Gastrocnemius medialis (tissue), 4 donors: Measurements from ENCODE around the gene PSMD1. TPM values are rescaled to one million over a fixed set of nuclear protein-coding genes. Genes with fewer than 3 reads are reported as not detected.

Experiments used
- ATAC-seq, 2 donors: fragments of 150-250 bp; one replicate each; pipeline ENCODE4 v1.9.1; 2016
- DNase-seq, 2 donors: peaks; one replicate each; pipeline ENCODE4 v3.0.0-alpha.2; 2019
- H3K27ac ChIP-seq, 4 donors: fragments of 200-600 bp; sonication (generic); 1 replicate in 1 of 4; 2 replicates in 3 of 4; pipeline ENCODE4 v1.5.1; 2016 to 2018; ENCODE audit warnings: mild to moderate bottlenecking in 2 of 4, moderate library complexity in 1 of 4
- H3K27me3 ChIP-seq, 3 donors: fragments of 200-600 bp; sonication (generic) in 2 of 3; 1 replicate in 1 of 3; 2 replicates in 2 of 3; pipeline versions ENCODE4 v1.5.1 to v1.6.0; 2016 to 2019; ENCODE audit warnings: mild to moderate bottlenecking in 1 of 3, moderate library complexity in 1 of 3
- H3K36me3 ChIP-seq, 2 donors: fragments of 200-600 bp; sonication (generic) in 1 of 2; one replicate each; pipeline ENCODE4 v1.5.1; 2017 to 2018
- H3K4me1 ChIP-seq, 2 donors: fragments of 200-600 bp; sonication (generic) in 1 of 2; one replicate each; pipeline ENCODE4 v1.5.1; 2016 to 2017; ENCODE audit warnings: mild to moderate bottlenecking in 2 of 2
- H3K4me3 ChIP-seq, 4 donors: fragments of 200-600 bp; sonication (generic) in 3 of 4; 1 replicate in 1 of 4; 2 replicates in 3 of 4; pipeline ENCODE4 v1.5.1; 2016 to 2019; ENCODE audit warnings: mild to moderate bottlenecking in 2 of 4
- H3K9me3 ChIP-seq, 3 donors: fragments of 200-600 bp; sonication (generic) in 2 of 3; 1 replicate in 1 of 3; 2 replicates in 2 of 3; pipeline ENCODE4 v1.5.1; 2016 to 2019
- CTCF ChIP-seq, 5 experiments: fragments of 450-650 bp in 3 of 5; fragments of 200-600 bp in 2 of 5; sonication (generic) in 2 of 5; IDR thresholded peaks in 4 of 5; conservative IDR thresholded peaks in 1 of 5; 1 replicate in 4 of 5; 2 replicates in 1 of 5; pipeline ENCODE4 v1.5.1; 2016 to 2019; ENCODE audit warnings: antibody characterized with exemption in 5 of 5, mild to moderate bottlenecking in 3 of 5, moderate library complexity in 3 of 5
- POLR2A ChIP-seq, 2 donors: fragments of 450-650 bp; IDR thresholded peaks; one replicate each; pipeline ENCODE4 v1.6.1; 2017; ENCODE audit warnings: antibody characterized with exemption in 2 of 2, mild to moderate bottlenecking in 2 of 2, moderate library complexity in 2 of 2
- in situ Hi-C, 4 donors: fragments of 200-750 bp; cut with MboI; loops; one replicate each; pipeline versions ENCODE4 v1.15.0 to v1.8.0; 2017; ENCODE audit warnings: low sequenced_read_pairs in 4 of 4
- intact Hi-C: fragments of 100-400 bp; cut with DNase I; formaldehyde crosslinking; loops from one replicate; pipeline ENCODE4 v1.15.1; 2023; ENCODE audit warnings: low total_unique reads
- total RNA-seq, 4 donors: library from RNA; depleted of rRNA; stranded (reverse); fragments of >200 nt; gene quantifications; one replicate each; pipeline versions ENCODE4 v1.1.0 to v1.2.3, GENCODE V29; 2016

PSMD1 gene
- total RNA-seq, 4 donors from 2014 or later: 169 to 189 (median 182) TPM

- TF ChIP-seq POLR2A (IDR thresholded peaks at IDR 0.05): no peak
- no peak for TF ChIP-seq CTCF (IDR thresholded peaks at IDR 0.05 in 4 of 5, conservative IDR thresholded peaks at IDR 0.05 in 1 of 5)
- no peaks in the 10 kb centered on the region for H3K27me3 ChIP-seq
- no peaks in the 10 kb centered on the region for H3K36me3 ChIP-seq
- no peak overlapping the region for H3K27ac ChIP-seq
- intact Hi-C loops: no loop called here
- H3K4me3 ChIP-seq: no peak overlapping the region
- no peaks in the 10 kb centered on the region for H3K4me1 ChIP-seq
- no peaks in the 10 kb centered on the region for H3K9me3 ChIP-seq
- DNase-seq: no peak
- in situ Hi-C loops: no loop called here
- no peak for ATAC-seq
Observed at GRCh38 chr2:231010201-231010730, 46.4 kb upstream of the PSMD1 start.

- TF ChIP-seq CTCF (IDR thresholded peaks at IDR 0.05 in 4 of 5, conservative IDR thresholded peaks at IDR 0.05 in 1 of 5) (no peak), POLR2A (IDR thresholded peaks at IDR 0.05) (no peak)
- ATAC-seq: no peak
- no peak overlapping the region for H3K4me3 ChIP-seq
- no peaks in the 10 kb centered on the region for H3K27me3 ChIP-seq
- no peak for DNase-seq
- no peaks in the 10 kb centered on the region for H3K9me3 ChIP-seq
- H3K36me3 ChIP-seq: no peaks in the 10 kb centered on the region
- H3K27ac ChIP-seq: no peak overlapping the region
- intact Hi-C loops: no loop called here
- in situ Hi-C loops: no loop called here
- H3K4me1 ChIP-seq: no peaks in the 10 kb centered on the region
Observed at GRCh38 chr2:231011526-231011925, 45.1 kb upstream of the PSMD1 start.

- DNase-seq (no peak), ATAC-seq (no peak)
- no peaks in the 10 kb centered on the region for H3K4me1 ChIP-seq
- H3K27me3 ChIP-seq: no peaks in the 10 kb centered on the region
- no peaks in the 10 kb centered on the region for H3K36me3 ChIP-seq
- no peak overlapping the region for H3K27ac ChIP-seq
- intact Hi-C loops: no loop called here
- TF ChIP-seq CTCF (IDR thresholded peaks at IDR 0.05 in 4 of 5, conservative IDR thresholded peaks at IDR 0.05 in 1 of 5) (no peak), POLR2A (IDR thresholded peaks at IDR 0.05) (no peak)
- in situ Hi-C loops: no loop called here
- H3K4me3 ChIP-seq: no peak overlapping the region
- no peaks in the 10 kb centered on the region for H3K9me3 ChIP-seq
Observed at GRCh38 chr2:231012463-231012862, 44.2 kb upstream of the PSMD1 start.

- H3K4me3 ChIP-seq: no peak overlapping the region
- no peak overlapping the region for H3K27ac ChIP-seq
- no peak for ATAC-seq
- intact Hi-C loops (no loop called here), in situ Hi-C loops (no loop called here)
- H3K9me3 ChIP-seq: no peaks in the 10 kb centered on the region
- H3K4me1 ChIP-seq: no peaks in the 10 kb centered on the region
- no peak for DNase-seq
- H3K27me3 ChIP-seq: no peaks in the 10 kb centered on the region
- no peak for TF ChIP-seq POLR2A (IDR thresholded peaks at IDR 0.05)
- TF ChIP-seq CTCF (IDR thresholded peaks at IDR 0.05 in 4 of 5, conservative IDR thresholded peaks at IDR 0.05 in 1 of 5): no peak
- H3K36me3 ChIP-seq: no peaks in the 10 kb centered on the region
Observed at GRCh38 chr2:231013820-231014219, 42.8 kb upstream of the PSMD1 start.

- Histone ChIP-seq H3K27me3 (no peaks in the 10 kb centered on the region), H3K9me3 (no peaks in the 10 kb centered on the region), H3K4me1 (no peaks in the 10 kb centered on the region), H3K27ac (no peak overlapping the region), H3K4me3 (no peak overlapping the region), H3K36me3 (no peaks in the 10 kb centered on the region)
- intact Hi-C loops: no loop called here
- ATAC-seq: no peak
- no peak for DNase-seq
- TF ChIP-seq POLR2A (IDR thresholded peaks at IDR 0.05): no peak
- TF ChIP-seq CTCF (IDR thresholded peaks at IDR 0.05 in 4 of 5, conservative IDR thresholded peaks at IDR 0.05 in 1 of 5): no peak
- in situ Hi-C loops: no loop called here
Observed at GRCh38 chr2:231015478-231015877, 41.2 kb upstream of the PSMD1 start.
